ENCODE measurements around the gene GPR65.

- TF ChIP-seq SMC3 (IDR thresholded peaks at IDR 0.05; ENCODE audit: borderline replicate concordance, low read length) (no peak), KDM1A (IDR thresholded peaks at IDR 0.05; ENCODE audit: borderline replicate concordance) (no peak), RFX5 (IDR thresholded peaks at IDR 0.05; ENCODE audit: low read depth, low read length) (no peak), NFYA (IDR thresholded peaks at IDR 0.05; ENCODE audit: borderline replicate concordance, low read depth, low read length) (no peak), E2F8 (IDR thresholded peaks at IDR 0.05; ENCODE audit: low read depth, partially characterized antibody) (no peak), CTCF (IDR thresholded peaks at IDR 0.05 in 2 of 3, conservative IDR thresholded peaks at IDR 0.05 in 1 of 3; ENCODE audit: control insufficient read depth in 2 of 3, extremely low read depth in 1 of 3, insufficient read depth in 1 of 3, low read depth in 3 of 3, low read length in 3 of 3) (no peak), MAX (IDR thresholded peaks at IDR 0.05; ENCODE audit: low read depth, low read length) (no peak), ATF2 (IDR thresholded peaks at IDR 0.05; ENCODE audit: low read length) (no peak), POLR2A (IDR thresholded peaks at IDR 0.05; ENCODE audit: low read depth, low read length) (no peak), REST (IDR thresholded peaks at IDR 0.05; ENCODE audit: low read depth, low read length) (no peak), TAF1 (IDR thresholded peaks at IDR 0.05; ENCODE audit: borderline replicate concordance, low read depth, low read length) (no peak), RAD21 (IDR thresholded peaks at IDR 0.05; ENCODE audit: insufficient read depth, low read depth, low read length) (no peak), HCFC1 (IDR thresholded peaks at IDR 0.05; ENCODE audit: low read length) (no peak)
Observed at GRCh38 chr14:87955501-87955900, 49.4 kb upstream of the GPR65 start.

Data from GM12878 (cell line).